ENCODE measurements around the gene QPCTL.
"Not testable (repeated sequence)": the region's sequence is repeated elsewhere in the genome, so short reads cannot be mapped to it uniquely, and the experiment has no call there.

The QPCTL gene

GRCh38 chr19:45717131-45717982 is 24.9 kb downstream of the QPCTL start:
- peak; percentile 100 for DNase-seq (ENCODE audit: low read depth, low spot score)

GRCh38 chr19:45717983-45718650 is 25.7 kb downstream of the QPCTL start:
- no peak for DNase-seq (ENCODE audit: low read depth, low spot score)

- not testable (repeated sequence) for DNase-seq (ENCODE audit: low read depth, low spot score)
Measured at GRCh38 chr19:45720065-45720464, 27.6 kb downstream of the QPCTL start.

GRCh38 chr19:45728683-45729082 is 36.2 kb downstream of the QPCTL start:
- not testable (repeated sequence) for DNase-seq (ENCODE audit: low read depth, low spot score)

GRCh38 chr19:45729800-45730290 is 37.4 kb downstream of the QPCTL start:
- DNase-seq (ENCODE audit: low read depth, low spot score), result peak; percentile 24

GRCh38 chr19:45730368-45731288 is 38.2 kb downstream of the QPCTL start, which contains the start of gene FBXO46:
Gene FBXO46 (minus strand): TSS chr19:45730896. CDS start chr19:45713495, 17,401 bp downstream.
- DNase-seq (ENCODE audit: low read depth, low spot score), result peak; percentile 99

- DNase-seq (ENCODE audit: low read depth, low spot score), result no peak
Measured at GRCh38 chr19:45733160-45733810, 40.8 kb downstream of the QPCTL start, which contains the start of gene MEIOSIN. Gene MEIOSIN (plus strand): TSS chr19:45733439. CDS start chr19:45735377, 1,938 bp downstream.

- no peak for DNase-seq (ENCODE audit: low read depth, low spot score)
Measured at GRCh38 chr19:45739498-45740439, 47.3 kb downstream of the QPCTL start.

GRCh38 chr19:45742969-45743368 is 50.5 kb downstream of the QPCTL start:
- no peak for DNase-seq (ENCODE audit: low read depth, low spot score)

GRCh38 chr19:45745606-45746005 is 53.1 kb downstream of the QPCTL start:
- no peak for DNase-seq (ENCODE audit: low read depth, low spot score)

GRCh38 chr19:45746866-45747265 is 54.4 kb downstream of the QPCTL start:
- DNase-seq (ENCODE audit: low read depth, low spot score), result no peak

GRCh38 chr19:45747513-45747912 is 55.0 kb downstream of the QPCTL start:
- DNase-seq (ENCODE audit: low read depth, low spot score), result no peak

- not testable (repeated sequence) for DNase-seq (ENCODE audit: low read depth, low spot score)
Measured at GRCh38 chr19:45751483-45751882, 59.0 kb downstream of the QPCTL start.

GRCh38 chr19:45752639-45753038 is 60.2 kb downstream of the QPCTL start:
- DNase-seq (ENCODE audit: low read depth, low spot score), result no peak

GRCh38 chr19:45753548-45753947 is 61.1 kb downstream of the QPCTL start:
- DNase-seq (ENCODE audit: low read depth, low spot score), result no peak
